H9 (cell line): ENCODE data around the gene ENOX1. TPM values are rescaled to one million over a fixed set of nuclear protein-coding genes. Genes with fewer than 3 reads are reported as not detected.

Source experiments
- DNase-seq: peaks from one replicate; pipeline ENCODE4 v3.0.0-alpha.2; 2017
- H2AFZ ChIP-seq: one replicate; pipeline ENCODE4 v1.6.1; 2013; ENCODE audit warnings: mild to moderate bottlenecking, low read length, control low read depth, moderate library complexity
- H2AK5ac ChIP-seq: 2 replicates; pipeline ENCODE4 v1.6.1; 2013; ENCODE audit warnings: low read length, control low read depth, mixed read lengths; ENCODE audit not compliant: insufficient read length
- H2BK120ac ChIP-seq: one replicate; pipeline ENCODE4 v1.6.1; 2013; ENCODE audit warnings: low read depth, mild to moderate bottlenecking, low read length, control low read depth, inconsistent platforms; ENCODE audit not compliant: poor library complexity, severe bottlenecking
- H2BK12ac ChIP-seq: 2 replicates; pipeline ENCODE4 v1.6.1; 2013; ENCODE audit warnings: low read length, control low read depth, mixed read lengths, low read depth; ENCODE audit not compliant: insufficient read length
- H2BK15ac ChIP-seq: 2 replicates; pipeline ENCODE4 v1.6.1; 2013; ENCODE audit warnings: low read depth, low read length, control low read depth
- H2BK20ac ChIP-seq: one replicate; pipeline ENCODE4 v1.6.1; 2013; ENCODE audit warnings: low read depth, mild to moderate bottlenecking, low read length, control low read depth, inconsistent platforms; ENCODE audit not compliant: poor library complexity, severe bottlenecking
- H2BK5ac ChIP-seq: 2 replicates; pipeline ENCODE4 v1.6.1; 2013; ENCODE audit warnings: low read length, control low read depth, mixed read lengths; ENCODE audit not compliant: insufficient read length
- H3K14ac ChIP-seq: 2 replicates; pipeline ENCODE4 v1.6.1; 2013; ENCODE audit warnings: low read length, control low read depth; ENCODE audit not compliant: insufficient read depth
- H3K18ac ChIP-seq: 2 replicates; pipeline ENCODE4 v1.6.1; 2013; ENCODE audit warnings: low read depth, mild to moderate bottlenecking, mixed read lengths, low read length, control low read depth; ENCODE audit not compliant: insufficient read length
- H3K23ac ChIP-seq: 2 replicates; pipeline ENCODE4 v1.6.1; 2013; ENCODE audit warnings: low read length, control low read depth, mixed read lengths, low read depth; ENCODE audit not compliant: insufficient read length
- H3K23me2 ChIP-seq: 2 replicates; pipeline ENCODE4 v1.6.1; 2013; ENCODE audit warnings: low read depth, mild to moderate bottlenecking, mixed read lengths, low read length, control low read depth; ENCODE audit not compliant: insufficient read length, poor library complexity, severe bottlenecking
- H3K27ac ChIP-seq: 2 replicates; pipeline ENCODE4 v1.5.1; 2013; ENCODE audit warnings: low read length, control low read depth, mixed read lengths, low read depth; ENCODE audit not compliant: insufficient read length
- H3K27me3 ChIP-seq: 2 replicates; pipeline ENCODE4 v1.6.1; 2013; ENCODE audit warnings: low read length, control low read depth, inconsistent platforms; ENCODE audit not compliant: insufficient read depth
- H3K4ac ChIP-seq: 2 replicates; pipeline ENCODE4 v1.6.1; 2013; ENCODE audit warnings: low read depth, mild to moderate bottlenecking, control low read depth, inconsistent platforms, low read length, moderate library complexity
- H3K4me1 ChIP-seq: 2 replicates; pipeline ENCODE4 v1.6.1; 2013; ENCODE audit warnings: low read length, control low read depth, inconsistent platforms; ENCODE audit not compliant: insufficient read depth
- H3K4me2 ChIP-seq: 2 replicates; pipeline ENCODE4 v1.6.1; 2013; ENCODE audit warnings: low read length, control low read depth, mixed read lengths; ENCODE audit not compliant: insufficient read length, insufficient read depth
- H3K56ac ChIP-seq: 2 replicates; pipeline ENCODE4 v1.6.1; 2013; ENCODE audit warnings: low read depth, mild to moderate bottlenecking, mixed read lengths, low read length, control low read depth; ENCODE audit not compliant: insufficient read length
- H3K79me1 ChIP-seq: 2 replicates; pipeline ENCODE4 v1.6.1; 2013; ENCODE audit warnings: low read depth, mild to moderate bottlenecking, moderate library complexity, low read length, control low read depth, inconsistent platforms; ENCODE audit not compliant: insufficient read depth, poor library complexity, severe bottlenecking
- H3K79me2 ChIP-seq: 2 replicates; pipeline ENCODE4 v1.6.1; 2013; ENCODE audit warnings: low read length, control low read depth, inconsistent platforms; ENCODE audit not compliant: insufficient read depth
- H3K9ac ChIP-seq: 2 replicates; pipeline ENCODE4 v1.6.1; 2013; ENCODE audit warnings: low read length, control low read depth, mixed read lengths; ENCODE audit not compliant: insufficient read length; ENCODE audit errors: extremely low read depth
- H3K9me3 ChIP-seq: one replicate; pipeline ENCODE4 v1.6.1; 2013; ENCODE audit warnings: low read depth, low read length, inconsistent platforms; ENCODE audit not compliant: control insufficient read depth
- H3T11ph ChIP-seq: one replicate; pipeline ENCODE4 v1.6.1; 2013; ENCODE audit warnings: mild to moderate bottlenecking, low read length, control low read depth, inconsistent platforms
- H4K20me1 ChIP-seq: one replicate; pipeline ENCODE4 v1.6.1; 2013; ENCODE audit not compliant: control insufficient read depth, insufficient read length, insufficient read depth
- H4K5ac ChIP-seq: 2 replicates; pipeline ENCODE4 v1.6.1; 2013; ENCODE audit warnings: low read depth, mild to moderate bottlenecking, mixed read lengths, low read length, control low read depth; ENCODE audit not compliant: insufficient read length
- H4K8ac ChIP-seq: replicated peaks from 2 replicates; pipeline ENCODE4 v1.6.1; 2013; ENCODE audit warnings: low read length, control low read depth, mixed read lengths, low read depth; ENCODE audit not compliant: insufficient read length
- H4K91ac ChIP-seq: 2 replicates; pipeline ENCODE4 v1.6.1; 2013; ENCODE audit warnings: low read depth, mild to moderate bottlenecking, moderate library complexity, mixed read lengths, low read length, control low read depth; ENCODE audit not compliant: insufficient read length
- H3K27ac Mint-ChIP-seq, 3 experiments: 2 replicates in 2 of 3; 3 replicates in 1 of 3; pipeline ENCODE4 v1.8.0; 2020 to 2021; ENCODE audit warnings: mixed read lengths in 3 of 3, mild to moderate bottlenecking in 1 of 3, moderate library complexity in 1 of 3
- H3K27me3 Mint-ChIP-seq: 2 replicates; pipeline ENCODE4 v1.8.0; 2021; ENCODE audit warnings: low read depth, mild to moderate bottlenecking, moderate library complexity, mixed read lengths
- H3K36me3 Mint-ChIP-seq, 3 experiments: 2 replicates in 2 of 3; 3 replicates in 1 of 3; pipeline ENCODE4 v1.8.0; 2020 to 2021; ENCODE audit warnings: low read depth in 3 of 3, mixed read lengths in 3 of 3; ENCODE audit not compliant: insufficient read depth in 1 of 3
- H3K4me1 Mint-ChIP-seq, 2 experiments: 2 replicates each; pipeline ENCODE4 v1.8.0; 2020; ENCODE audit warnings: mixed read lengths in 2 of 2
- H3K4me3 Mint-ChIP-seq, 2 experiments: 2 replicates in 1 of 2; 3 replicates in 1 of 2; pipeline ENCODE4 v1.8.0; 2020 to 2021; ENCODE audit warnings: mild to moderate bottlenecking in 2 of 2, mixed read lengths in 2 of 2, moderate library complexity in 1 of 2
- H3K9me3 Mint-ChIP-seq, 2 experiments: 2 replicates in 1 of 2; 3 replicates in 1 of 2; pipeline ENCODE4 v1.8.0; 2020; ENCODE audit warnings: mild to moderate bottlenecking in 2 of 2, mixed read lengths in 2 of 2, moderate library complexity in 1 of 2
- WGBS: extraction: QIAGEN DNeasy Blood & Tissue Kit; methylation state at CpG from one replicate; pipeline ENCODE4 v1.1.7; 2013; ENCODE audit warnings: missing lambda C conversion rate, low lambda C conversion rate, mixed read lengths; ENCODE audit not compliant: insufficient read length; ENCODE audit errors: extremely low coverage; 5-methylcytosine and 5-hydroxymethylcytosine counted together
- total RNA-seq: library from RNA; stranded (reverse); gene quantifications from 2 replicates; pipeline ENCODE4 v1.2.1, GENCODE V29; 2021
- TF ChIP-seq, protein P1 (sequence below): fragments of 200-600 bp; sonication (generic); conservative IDR thresholded peaks from 3 replicates; pipeline ENCODE4 v1.8.0; 2021; ENCODE audit warnings: antibody characterized with exemption, mild to moderate bottlenecking

ENOX1 gene
- total RNA-seq, 1 experiment from 2014 or later: 0.24 TPM

- Histone ChIP-seq H3K9ac (no peak overlapping the region), H3K79me2 (no peaks in the 10 kb centered on the region), H2BK15ac (no peak overlapping the region), H3K27me3 (no peaks in the 10 kb centered on the region), H3K23ac (no peak overlapping the region), H2BK12ac (no peak overlapping the region), H2AFZ (no peak overlapping the region), H4K5ac (no peak overlapping the region), H3K79me1 (no peaks in the 10 kb centered on the region), H3K18ac (no peak overlapping the region), H3K4me1 (no peaks in the 10 kb centered on the region), H3T11ph (no peak overlapping the region), H3K14ac (no peak overlapping the region), H3K4me2 (no peak overlapping the region), H2BK120ac (no peak overlapping the region), H3K23me2 (no peaks in the 10 kb centered on the region), H2BK20ac (no peak overlapping the region), H3K27ac (no peak overlapping the region), H2AK5ac (no peak overlapping the region), H2BK5ac (no peak overlapping the region), H3K9me3 (no peaks in the 10 kb centered on the region), H3K4ac (no peak overlapping the region), H4K91ac (no peak overlapping the region), H4K8ac (no peak overlapping the region), H4K20me1 (no peaks in the 10 kb centered on the region), H3K56ac (no peak overlapping the region)
- peaks cover 33% of the 10 kb centered on the region for H3K27me3 Mint-ChIP-seq
- no peak overlapping the region for H3K27ac Mint-ChIP-seq
- no peaks in the 10 kb centered on the region for H3K4me1 Mint-ChIP-seq
- no CpG with 5 or more reads among the region's 4 CpGs for WGBS
- DNase-seq: no peak
- H3K36me3 Mint-ChIP-seq: no peaks in the 10 kb centered on the region
- no peak overlapping the region for H3K4me3 Mint-ChIP-seq
- TF ChIP-seq, protein P1, sequence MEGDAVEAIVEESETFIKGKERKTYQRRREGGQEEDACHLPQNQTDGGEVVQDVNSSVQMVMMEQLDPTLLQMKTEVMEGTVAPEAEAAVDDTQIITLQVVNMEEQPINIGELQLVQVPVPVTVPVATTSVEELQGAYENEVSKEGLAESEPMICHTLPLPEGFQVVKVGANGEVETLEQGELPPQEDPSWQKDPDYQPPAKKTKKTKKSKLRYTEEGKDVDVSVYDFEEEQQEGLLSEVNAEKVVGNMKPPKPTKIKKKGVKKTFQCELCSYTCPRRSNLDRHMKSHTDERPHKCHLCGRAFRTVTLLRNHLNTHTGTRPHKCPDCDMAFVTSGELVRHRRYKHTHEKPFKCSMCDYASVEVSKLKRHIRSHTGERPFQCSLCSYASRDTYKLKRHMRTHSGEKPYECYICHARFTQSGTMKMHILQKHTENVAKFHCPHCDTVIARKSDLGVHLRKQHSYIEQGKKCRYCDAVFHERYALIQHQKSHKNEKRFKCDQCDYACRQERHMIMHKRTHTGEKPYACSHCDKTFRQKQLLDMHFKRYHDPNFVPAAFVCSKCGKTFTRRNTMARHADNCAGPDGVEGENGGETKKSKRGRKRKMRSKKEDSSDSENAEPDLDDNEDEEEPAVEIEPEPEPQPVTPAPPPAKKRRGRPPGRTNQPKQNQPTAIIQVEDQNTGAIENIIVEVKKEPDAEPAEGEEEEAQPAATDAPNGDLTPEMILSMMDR: peak; percentile 41; the same call in 2 of the 3 replicates
- no peaks in the 10 kb centered on the region for H3K9me3 Mint-ChIP-seq
Measured at GRCh38 chr13:43195551-43195950, 591.2 kb downstream of the ENOX1 start.
